ENCODE results near the gene CMTM4.

GRCh38 chr16:66651965-66652364 lies 44.6 kb downstream of the CMTM4 start:
- TF ChIP-seq CTCF (optimal IDR thresholded peaks at IDR 0.05 in 1 of 3, IDR thresholded peaks at IDR 0.05 in 1 of 3, conservative IDR thresholded peaks at IDR 0.05 in 1 of 3; ENCODE audit: extremely low read depth in 1 of 3, insufficient read depth in 2 of 3, low read length in 3 of 3): no peak
- no peak for TF ChIP-seq EZH2 (IDR thresholded peaks at IDR 0.05; ENCODE audit: low read length)
